Activated CD8-positive, alpha-beta memory T cell treated with anti-CD3 and anti-CD28 coated beads, Interleukin-2, amount 10 ng/mL, durations not matched to agents 7 days and 5 days (primary cell): ENCODE measurements around the gene ASAP2. TPM values are rescaled to one million over a fixed set of nuclear protein-coding genes. Genes with fewer than 3 reads are reported as not detected.
A peak's percentile ranks its signal among the peaks of the same experiment; 100 is the strongest.

Experiments used
- ATAC-seq: fragments of 150-1000 bp; cut with Tn5 transposase; one replicate; pipeline ENCODE4 v1.10.0; 2021; ENCODE audit warnings: moderate library complexity
- CTCF ChIA-PET: fragments of 350-600 bp; sonication (Branson Sonifier 250); formaldehyde crosslinking; loops from one replicate; lab custom pipeline; 2021; ENCODE audit warnings: antibody characterized with exemption; lab: Charles Lee
- DNase-seq: peaks from one replicate; pipeline ENCODE4 v3.0.0-alpha.2; 2020
- H3K27ac Mint-ChIP-seq: one replicate; pipeline ENCODE4 v1.8.0; 2021; ENCODE audit warnings: mild to moderate bottlenecking, mixed read lengths
- H3K27me3 Mint-ChIP-seq: one replicate; pipeline ENCODE4 v1.8.0; 2021; ENCODE audit warnings: mixed read lengths
- H3K36me3 Mint-ChIP-seq: one replicate; pipeline ENCODE4 v1.8.0; 2021; ENCODE audit warnings: mild to moderate bottlenecking, mixed read lengths
- H3K4me1 Mint-ChIP-seq: one replicate; pipeline ENCODE4 v1.8.0; 2021; ENCODE audit warnings: mixed read lengths
- H3K4me3 Mint-ChIP-seq: one replicate; pipeline ENCODE4 v1.8.0; 2021; ENCODE audit warnings: mild to moderate bottlenecking, moderate library complexity, mixed read lengths
- H3K9me3 Mint-ChIP-seq: one replicate; pipeline ENCODE4 v1.8.0; 2022; ENCODE audit warnings: low read depth, mixed read lengths
- total RNA-seq, 2 experiments: library from RNA; stranded (reverse); gene quantifications; one replicate each; pipeline ENCODE4 v1.2.3, GENCODE V29; 2021

ASAP2 gene
- total RNA-seq, 2 experiments from 2014 or later = 0.33 to 0.44 TPM

- no peaks in the 10 kb centered on the region for H3K27me3 Mint-ChIP-seq
- ATAC-seq = no peak
- no peak for DNase-seq
- CTCF ChIA-PET = no interaction called here
- peaks cover 14% of the 10 kb centered on the region for H3K36me3 Mint-ChIP-seq
- no peaks in the 10 kb centered on the region for H3K4me1 Mint-ChIP-seq
- H3K4me3 Mint-ChIP-seq = no peak overlapping the region
- no peaks in the 10 kb centered on the region for H3K9me3 Mint-ChIP-seq
- H3K27ac Mint-ChIP-seq = no peak overlapping the region
Measured at GRCh38 chr2:9404451-9404850, 197.8 kb downstream of the ASAP2 start.

- Mint-ChIP-seq H3K9me3 (no peaks in the 10 kb centered on the region), H3K36me3 (peaks cover 15% of the 10 kb centered on the region), H3K27ac (no peak overlapping the region), H3K27me3 (no peaks in the 10 kb centered on the region), H3K4me1 (peaks cover 3% of the 10 kb centered on the region), H3K4me3 (no peak overlapping the region)
- DNase-seq (no peak), ATAC-seq (no peak)
- CTCF ChIA-PET = no interaction called here
Measured at GRCh38 chr2:9405636-9406035, 199.0 kb downstream of the ASAP2 start.

GRCh38 chr2:9406529-9407362 lies 200.1 kb downstream of the ASAP2 start:
- H3K36me3 Mint-ChIP-seq = peaks cover 22% of the 10 kb centered on the region
- CTCF ChIA-PET = no interaction called here

GRCh38 chr2:9407363-9407811 lies 200.8 kb downstream of the ASAP2 start:
- Mint-ChIP-seq H3K4me3 (no peak overlapping the region), H3K36me3 (peaks cover 27% of the 10 kb centered on the region), H3K27me3 (no peaks in the 10 kb centered on the region), H3K27ac (no peak overlapping the region), H3K9me3 (no peaks in the 10 kb centered on the region), H3K4me1 (peaks cover 5% of the 10 kb centered on the region)
- no peak for DNase-seq
- no peak for ATAC-seq
- CTCF ChIA-PET = no interaction called here

More at GRCh38 chr2:9406529-9407362, 200.1 kb downstream of the ASAP2 start:
- Mint-ChIP-seq H3K9me3 (no peaks in the 10 kb centered on the region), H3K4me3 (no peak overlapping the region), H3K27ac (peak overlapping the region; percentile 7), H3K27me3 (no peaks in the 10 kb centered on the region), H3K4me1 (peaks cover 5% of the 10 kb centered on the region)
- no peak for DNase-seq
- ATAC-seq = no peak

- H3K4me3 Mint-ChIP-seq = no peak overlapping the region
- DNase-seq (no peak), ATAC-seq (no peak)
- H3K4me1 Mint-ChIP-seq = peaks cover 8% of the 10 kb centered on the region
- no peak overlapping the region for H3K27ac Mint-ChIP-seq
- CTCF ChIA-PET = no interaction called here
- no peaks in the 10 kb centered on the region for H3K27me3 Mint-ChIP-seq
- peaks cover 32% of the 10 kb centered on the region for H3K36me3 Mint-ChIP-seq
- H3K9me3 Mint-ChIP-seq = no peaks in the 10 kb centered on the region
Measured at GRCh38 chr2:9408641-9409151, 202.1 kb downstream of the ASAP2 start.

- no peak overlapping the region for H3K27ac Mint-ChIP-seq
- DNase-seq = no peak
- H3K4me1 Mint-ChIP-seq = peaks cover 20% of the 10 kb centered on the region
- CTCF ChIA-PET = no interaction called here
- ATAC-seq = no peak
- no peak overlapping the region for H3K4me3 Mint-ChIP-seq
- H3K36me3 Mint-ChIP-seq = peaks cover 41% of the 10 kb centered on the region
- H3K27me3 Mint-ChIP-seq = no peaks in the 10 kb centered on the region
- no peaks in the 10 kb centered on the region for H3K9me3 Mint-ChIP-seq
Measured at GRCh38 chr2:9410108-9410507, 203.5 kb downstream of the ASAP2 start.

- no peaks in the 10 kb centered on the region for H3K9me3 Mint-ChIP-seq
- peaks cover 47% of the 10 kb centered on the region for H3K36me3 Mint-ChIP-seq
- CTCF ChIA-PET = interaction anchor here (1.4 kb wide), 1 partner anchor 10 kb away, joined by 5 read pairs; no protein-coding TSS in a partner anchor
- no peak overlapping the region for H3K4me3 Mint-ChIP-seq
- ATAC-seq (no peak), DNase-seq (no peak)
- no peak overlapping the region for H3K27ac Mint-ChIP-seq
- H3K4me1 Mint-ChIP-seq = peaks cover 34% of the 10 kb centered on the region
- no peaks in the 10 kb centered on the region for H3K27me3 Mint-ChIP-seq
Measured at GRCh38 chr2:9412781-9413180, 206.2 kb downstream of the ASAP2 start.

- peaks cover 55% of the 10 kb centered on the region for H3K4me1 Mint-ChIP-seq
- H3K9me3 Mint-ChIP-seq = no peaks in the 10 kb centered on the region
- DNase-seq (no peak), ATAC-seq (no peak)
- no peak overlapping the region for H3K4me3 Mint-ChIP-seq
- CTCF ChIA-PET = no interaction called here
- no peak overlapping the region for H3K27ac Mint-ChIP-seq
- H3K27me3 Mint-ChIP-seq = no peaks in the 10 kb centered on the region
- peaks cover 52% of the 10 kb centered on the region for H3K36me3 Mint-ChIP-seq
Measured at GRCh38 chr2:9415516-9416169, 209.0 kb downstream of the ASAP2 start.

- no peak overlapping the region for H3K4me3 Mint-ChIP-seq
- ATAC-seq (no peak), DNase-seq (no peak)
- peaks cover 58% of the 10 kb centered on the region for H3K4me1 Mint-ChIP-seq
- peak overlapping the region; percentile 23 for H3K27ac Mint-ChIP-seq
- H3K27me3 Mint-ChIP-seq = no peaks in the 10 kb centered on the region
- H3K36me3 Mint-ChIP-seq = peaks cover 45% of the 10 kb centered on the region
- no peaks in the 10 kb centered on the region for H3K9me3 Mint-ChIP-seq
- CTCF ChIA-PET = no interaction called here
Measured at GRCh38 chr2:9416267-9416961, 209.8 kb downstream of the ASAP2 start.

GRCh38 chr2:9416962-9417316 lies 210.3 kb downstream of the ASAP2 start:
- H3K36me3 Mint-ChIP-seq = peaks cover 46% of the 10 kb centered on the region

GRCh38 chr2:9417725-9418124 lies 211.1 kb downstream of the ASAP2 start:
- peaks cover 46% of the 10 kb centered on the region for H3K36me3 Mint-ChIP-seq
- H3K4me3 Mint-ChIP-seq = no peak overlapping the region
- peaks cover 66% of the 10 kb centered on the region for H3K4me1 Mint-ChIP-seq
- no peaks in the 10 kb centered on the region for H3K9me3 Mint-ChIP-seq
- DNase-seq (no peak), ATAC-seq (no peak)
- no peak overlapping the region for H3K27ac Mint-ChIP-seq
- CTCF ChIA-PET = interaction anchor here (0.6 to 0.7 kb wide), 2 partner anchors 11 to 51 kb away, joined by 3 to 5 read pairs; no protein-coding TSS in a partner anchor
- H3K27me3 Mint-ChIP-seq = no peaks in the 10 kb centered on the region

More at GRCh38 chr2:9416962-9417316, 210.3 kb downstream of the ASAP2 start:
- H3K4me3 Mint-ChIP-seq = no peak overlapping the region
- H3K9me3 Mint-ChIP-seq = no peaks in the 10 kb centered on the region
- peak overlapping the region; percentile 23 for H3K27ac Mint-ChIP-seq
- H3K27me3 Mint-ChIP-seq = no peaks in the 10 kb centered on the region
- peak; percentile 23 for ATAC-seq
- DNase-seq = no peak
- CTCF ChIA-PET = no interaction called here
- peaks cover 62% of the 10 kb centered on the region for H3K4me1 Mint-ChIP-seq

GRCh38 chr2:9418746-9419145 lies 212.1 kb downstream of the ASAP2 start:
- H3K9me3 Mint-ChIP-seq = no peaks in the 10 kb centered on the region
- DNase-seq (no peak), ATAC-seq (no peak)
- no peak overlapping the region for H3K27ac Mint-ChIP-seq
- CTCF ChIA-PET = interaction anchor here (0.7 to 1.4 kb wide), 2 partner anchors 381 to 630 kb away, joined by 3 read pairs; no protein-coding TSS in a partner anchor
- peaks cover 42% of the 10 kb centered on the region for H3K36me3 Mint-ChIP-seq
- H3K27me3 Mint-ChIP-seq = no peaks in the 10 kb centered on the region
- H3K4me3 Mint-ChIP-seq = no peak overlapping the region
- peaks cover 65% of the 10 kb centered on the region for H3K4me1 Mint-ChIP-seq

GRCh38 chr2:9419541-9419940 lies 212.9 kb downstream of the ASAP2 start:
- ATAC-seq (no peak), DNase-seq (no peak)
- no peak overlapping the region for H3K4me3 Mint-ChIP-seq
- CTCF ChIA-PET = interaction anchor here (1.4 kb wide), 1 partner anchor 380 kb away, joined by 3 read pairs; no protein-coding TSS in a partner anchor
- no peaks in the 10 kb centered on the region for H3K9me3 Mint-ChIP-seq
- peaks cover 57% of the 10 kb centered on the region for H3K4me1 Mint-ChIP-seq
- no peaks in the 10 kb centered on the region for H3K27me3 Mint-ChIP-seq
- H3K27ac Mint-ChIP-seq = no peak overlapping the region
- peaks cover 36% of the 10 kb centered on the region for H3K36me3 Mint-ChIP-seq
